ENCODE data around the gene CPEB1.

DNA sequence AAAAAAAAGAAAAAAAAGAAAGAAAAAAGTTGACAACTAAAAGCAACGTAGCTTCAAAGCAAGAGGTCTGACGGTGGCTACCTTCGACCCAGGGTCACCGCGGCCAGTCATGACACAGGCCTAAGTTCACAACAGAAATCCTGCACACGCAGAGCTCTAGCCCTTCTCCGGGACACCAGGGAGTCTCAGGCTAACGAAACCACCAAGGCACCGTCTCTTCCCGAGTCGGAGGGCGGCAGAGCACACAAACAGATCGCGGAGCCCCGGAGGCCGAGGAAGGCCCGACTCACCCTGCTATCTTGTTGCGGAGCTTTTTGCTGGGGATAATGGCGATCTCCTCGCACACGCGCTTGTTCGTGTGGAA lies 107.5 kb downstream of the CPEB1 start:
- TF ChIP-seq TAF1 (IDR thresholded peaks at IDR 0.05; ENCODE audit: borderline replicate concordance, insufficient read depth, low read length): no peak
- no peak for TF ChIP-seq POLR2AphosphoS5 (IDR thresholded peaks at IDR 0.05; ENCODE audit: low read depth, low read length)
- TF ChIP-seq, protein P1, sequence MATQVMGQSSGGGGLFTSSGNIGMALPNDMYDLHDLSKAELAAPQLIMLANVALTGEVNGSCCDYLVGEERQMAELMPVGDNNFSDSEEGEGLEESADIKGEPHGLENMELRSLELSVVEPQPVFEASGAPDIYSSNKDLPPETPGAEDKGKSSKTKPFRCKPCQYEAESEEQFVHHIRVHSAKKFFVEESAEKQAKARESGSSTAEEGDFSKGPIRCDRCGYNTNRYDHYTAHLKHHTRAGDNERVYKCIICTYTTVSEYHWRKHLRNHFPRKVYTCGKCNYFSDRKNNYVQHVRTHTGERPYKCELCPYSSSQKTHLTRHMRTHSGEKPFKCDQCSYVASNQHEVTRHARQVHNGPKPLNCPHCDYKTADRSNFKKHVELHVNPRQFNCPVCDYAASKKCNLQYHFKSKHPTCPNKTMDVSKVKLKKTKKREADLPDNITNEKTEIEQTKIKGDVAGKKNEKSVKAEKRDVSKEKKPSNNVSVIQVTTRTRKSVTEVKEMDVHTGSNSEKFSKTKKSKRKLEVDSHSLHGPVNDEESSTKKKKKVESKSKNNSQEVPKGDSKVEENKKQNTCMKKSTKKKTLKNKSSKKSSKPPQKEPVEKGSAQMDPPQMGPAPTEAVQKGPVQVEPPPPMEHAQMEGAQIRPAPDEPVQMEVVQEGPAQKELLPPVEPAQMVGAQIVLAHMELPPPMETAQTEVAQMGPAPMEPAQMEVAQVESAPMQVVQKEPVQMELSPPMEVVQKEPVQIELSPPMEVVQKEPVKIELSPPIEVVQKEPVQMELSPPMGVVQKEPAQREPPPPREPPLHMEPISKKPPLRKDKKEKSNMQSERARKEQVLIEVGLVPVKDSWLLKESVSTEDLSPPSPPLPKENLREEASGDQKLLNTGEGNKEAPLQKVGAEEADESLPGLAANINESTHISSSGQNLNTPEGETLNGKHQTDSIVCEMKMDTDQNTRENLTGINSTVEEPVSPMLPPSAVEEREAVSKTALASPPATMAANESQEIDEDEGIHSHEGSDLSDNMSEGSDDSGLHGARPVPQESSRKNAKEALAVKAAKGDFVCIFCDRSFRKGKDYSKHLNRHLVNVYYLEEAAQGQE (IDR thresholded peaks at IDR 0.05; ENCODE audit: insufficient read depth in 1 of 2, low read depth in 2 of 2, low read length in 2 of 2): no peak
- no peak for TF ChIP-seq SIN3A (IDR thresholded peaks at IDR 0.05; ENCODE audit: borderline replicate concordance, insufficient read depth, low read length)

Data from PFSK-1 (cell line).